Vagina (tissue), 2 donors: ENCODE data around the gene TGFBR3. TPM values are rescaled to one million over a fixed set of nuclear protein-coding genes. Genes with fewer than 3 reads are reported as not detected.

Source experiments
- DNase-seq, 2 donors: peaks; one replicate each; pipeline ENCODE4 v3.0.0-alpha.2; 2017; ENCODE audit errors: extremely low spot score in 2 of 2
- H3K27ac ChIP-seq: fragments of 200-600 bp; sonication (generic); one replicate; pipeline ENCODE4 v1.5.1; 2019
- H3K27me3 ChIP-seq: fragments of 200-600 bp; sonication (generic); one replicate; pipeline ENCODE4 v1.5.1; 2019
- H3K36me3 ChIP-seq, 2 donors: fragments of 200-600 bp; sonication (generic); one replicate each; pipeline ENCODE4 v1.5.1; 2017 to 2019
- H3K4me1 ChIP-seq: fragments of 200-600 bp; sonication (generic); one replicate; pipeline ENCODE4 v1.5.1; 2019
- H3K4me3 ChIP-seq, 2 donors: fragments of 200-600 bp; sonication (generic); 1 replicate in 1 of 2; 2 replicates in 1 of 2; pipeline ENCODE4 v1.5.1; 2016 to 2019
- H3K9me3 ChIP-seq: fragments of 200-600 bp; sonication (generic); one replicate; pipeline ENCODE4 v1.5.1; 2019
- CTCF ChIP-seq, 3 experiments: fragments of 450-650 bp in 2 of 3; fragments of 200-600 bp in 1 of 3; sonication (generic) in 1 of 3; IDR thresholded peaks; one replicate each; pipeline ENCODE4 v1.5.1; 2017 to 2019; ENCODE audit warnings: antibody characterized with exemption in 3 of 3, mild to moderate bottlenecking in 2 of 3, moderate library complexity in 2 of 3
- POLR2A ChIP-seq, 2 donors: fragments of 450-650 bp; IDR thresholded peaks; one replicate each; pipeline ENCODE4 v1.6.1; 2017; ENCODE audit warnings: antibody characterized with exemption in 2 of 2, mild to moderate bottlenecking in 2 of 2, moderate library complexity in 2 of 2
- POLR2AphosphoS5 ChIP-seq, 2 donors: sonication (generic); formaldehyde crosslinking; IDR thresholded peaks; one replicate each; pipeline ENCODE4 v1.9.0; 2017; ENCODE audit warnings: antibody characterized with exemption in 2 of 2, mild to moderate bottlenecking in 2 of 2, low read depth in 1 of 2; ENCODE audit not compliant: insufficient read depth in 1 of 2
- intact Hi-C: fragments of 100-400 bp; cut with DNase I; formaldehyde crosslinking; loops from one replicate; pipeline ENCODE4 v1.15.1; 2023
- small RNA-seq: library from RNA; depleted of rRNA; stranded (forward); fragments of <200 nt; gene quantifications from one replicate; pipeline ENCODE3, GENCODE V24; 2016
- total RNA-seq: library from RNA; depleted of rRNA; stranded (reverse); fragments of >200 nt; gene quantifications from one replicate; pipeline ENCODE4 v1.2.3, GENCODE V29; 2016

Gene TGFBR3
- total RNA-seq, 1 donor from 2014 or later, result 221 TPM

DNA sequence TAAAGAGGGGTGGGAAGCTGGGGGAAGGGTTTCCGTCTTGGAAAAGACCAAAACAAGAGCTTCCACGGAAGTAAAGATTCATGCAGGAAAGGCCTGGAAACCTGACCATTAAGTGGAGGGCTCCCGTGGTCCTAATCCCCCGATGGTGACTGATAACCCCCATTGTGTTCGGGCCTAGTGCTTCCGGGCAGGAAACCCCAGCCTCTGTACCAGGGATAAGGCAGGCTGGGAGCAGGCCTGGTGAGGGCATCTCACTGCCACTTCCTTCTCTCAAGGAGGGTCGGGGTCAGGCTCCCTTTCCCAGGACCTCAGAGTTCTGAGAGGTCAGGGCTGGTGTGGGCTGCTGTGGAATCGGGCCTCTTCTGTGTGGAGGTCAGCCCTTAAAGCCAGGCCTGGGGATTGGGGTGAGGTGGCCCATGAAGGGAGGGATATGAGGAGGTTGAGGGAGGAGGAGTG is 248.4 kb downstream of the TGFBR3 start:
- Histone ChIP-seq H3K4me3 (no peak overlapping the region), H3K9me3 (no peaks in the 10 kb centered on the region), H3K36me3 (no peaks in the 10 kb centered on the region), H3K27ac (no peak overlapping the region), H3K27me3 (no peaks in the 10 kb centered on the region), H3K4me1 (no peaks in the 10 kb centered on the region)
- no peak for DNase-seq
- intact Hi-C loops, result no loop called here
- no peak for TF ChIP-seq POLR2A (IDR thresholded peaks at IDR 0.05)
- no peak for TF ChIP-seq POLR2AphosphoS5 (IDR thresholded peaks at IDR 0.05; ENCODE audit: insufficient read depth in 1 of 2, low read depth in 1 of 2)
- TF ChIP-seq CTCF (IDR thresholded peaks at IDR 0.05), result no peak

DNA sequence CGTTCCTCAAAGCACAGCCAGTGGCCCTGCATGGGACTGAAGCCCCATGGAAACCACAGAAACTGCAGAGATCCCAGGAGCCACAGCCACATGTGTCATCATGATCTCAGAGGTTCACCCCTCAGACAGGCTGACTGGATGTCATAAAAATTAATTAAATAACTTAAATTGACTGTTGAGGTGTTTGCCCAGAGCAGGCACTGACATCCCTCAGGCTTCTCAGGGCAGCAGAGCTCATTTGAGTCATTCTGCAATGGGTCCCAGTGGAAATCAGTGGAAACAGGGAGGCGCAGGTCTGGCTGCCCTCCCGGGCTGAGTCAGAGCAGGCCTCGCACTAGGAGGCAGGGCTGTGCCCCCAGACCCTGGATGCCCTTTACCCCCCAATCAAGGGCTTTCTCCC is 250.2 kb downstream of the TGFBR3 start:
- H3K27ac ChIP-seq, result no peak overlapping the region
- TF ChIP-seq POLR2AphosphoS5 (IDR thresholded peaks at IDR 0.05; ENCODE audit: insufficient read depth in 1 of 2, low read depth in 1 of 2) (no peak), CTCF (IDR thresholded peaks at IDR 0.05) (no peak), POLR2A (IDR thresholded peaks at IDR 0.05) (no peak)
- no peaks in the 10 kb centered on the region for H3K4me1 ChIP-seq
- H3K27me3 ChIP-seq, result no peaks in the 10 kb centered on the region
- intact Hi-C loops, result no loop called here
- no peaks in the 10 kb centered on the region for H3K9me3 ChIP-seq
- no peaks in the 10 kb centered on the region for H3K36me3 ChIP-seq
- H3K4me3 ChIP-seq, result no peak overlapping the region
- no peak for DNase-seq

DNA sequence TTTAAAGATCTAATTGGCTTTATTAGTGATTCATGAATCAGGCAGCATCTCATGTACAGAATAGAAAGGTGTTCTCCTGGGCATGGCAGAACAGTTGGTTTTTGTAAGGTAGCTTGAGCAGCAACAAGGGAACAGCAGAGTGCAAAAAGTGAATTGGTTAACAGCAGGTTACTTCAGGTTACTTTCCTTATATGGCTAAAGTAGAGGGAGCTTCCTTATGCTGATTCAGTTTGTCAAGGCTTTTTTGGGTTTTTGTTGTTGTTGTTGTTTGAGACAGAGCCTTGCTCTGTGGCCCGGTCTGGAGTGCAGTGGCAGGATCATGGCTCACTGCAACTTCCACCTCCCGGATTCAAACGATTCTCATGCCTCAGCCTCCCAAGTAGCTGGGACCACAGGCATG is 252.5 kb downstream of the TGFBR3 start:
- H3K9me3 ChIP-seq, result no peaks in the 10 kb centered on the region
- H3K36me3 ChIP-seq, result no peaks in the 10 kb centered on the region
- no peak overlapping the region for H3K27ac ChIP-seq
- no peak for DNase-seq
- H3K4me1 ChIP-seq, result no peaks in the 10 kb centered on the region
- TF ChIP-seq CTCF (IDR thresholded peaks at IDR 0.05), result no peak
- no peak for TF ChIP-seq POLR2A (IDR thresholded peaks at IDR 0.05)
- no peak for TF ChIP-seq POLR2AphosphoS5 (IDR thresholded peaks at IDR 0.05; ENCODE audit: insufficient read depth in 1 of 2, low read depth in 1 of 2)
- H3K4me3 ChIP-seq, result no peak overlapping the region
- no peaks in the 10 kb centered on the region for H3K27me3 ChIP-seq
- intact Hi-C loops, result no loop called here

GRCh38 chr1:91631718-91632330 is 254.1 kb downstream of the TGFBR3 start:
- Histone ChIP-seq H3K9me3 (no peaks in the 10 kb centered on the region), H3K4me1 (no peaks in the 10 kb centered on the region), H3K27ac (no peak overlapping the region), H3K36me3 (no peaks in the 10 kb centered on the region), H3K27me3 (no peaks in the 10 kb centered on the region), H3K4me3 (no peak overlapping the region)
- TF ChIP-seq POLR2A (IDR thresholded peaks at IDR 0.05) (no peak), POLR2AphosphoS5 (IDR thresholded peaks at IDR 0.05; ENCODE audit: insufficient read depth in 1 of 2, low read depth in 1 of 2) (no peak)
- DNase-seq, result no peak
- intact Hi-C loops, result no loop called here

- Histone ChIP-seq H3K36me3 (no peaks in the 10 kb centered on the region), H3K4me3 (no peak overlapping the region), H3K27ac (no peak overlapping the region), H3K4me1 (no peaks in the 10 kb centered on the region), H3K9me3 (no peaks in the 10 kb centered on the region), H3K27me3 (no peaks in the 10 kb centered on the region)
- TF ChIP-seq POLR2AphosphoS5 (IDR thresholded peaks at IDR 0.05; ENCODE audit: insufficient read depth in 1 of 2, low read depth in 1 of 2), result no peak
- TF ChIP-seq CTCF (IDR thresholded peaks at IDR 0.05), result no peak
- no peak for DNase-seq
- intact Hi-C loops, result no loop called here
Measured at GRCh38 chr1:91630803-91631202, 255.1 kb downstream of the TGFBR3 start.

Small RNA genes lying within 50 kb of the gene (small RNA-seq; reads per million reads assigned to genes)
- not detected for gene RN7SL653P

Other genes with a start within 250 kb of the TGFBR3 start
- not detected for gene BRDT, start 63.2 kb upstream of the TGFBR3 start, total RNA-seq
- not detected for gene EPHX4, start 143.8 kb upstream of the TGFBR3 start, total RNA-seq
- not detected for gene SETSIP, start 189.3 kb upstream of the TGFBR3 start, total RNA-seq
- 6.1 TPM for gene BTBD8, start 194.2 kb upstream of the TGFBR3 start, total RNA-seq